Measurements from ENCODE around the gene CES3.
A peak's percentile ranks its signal among the peaks of the same experiment; 100 is the strongest.

The CES3 gene

DNA sequence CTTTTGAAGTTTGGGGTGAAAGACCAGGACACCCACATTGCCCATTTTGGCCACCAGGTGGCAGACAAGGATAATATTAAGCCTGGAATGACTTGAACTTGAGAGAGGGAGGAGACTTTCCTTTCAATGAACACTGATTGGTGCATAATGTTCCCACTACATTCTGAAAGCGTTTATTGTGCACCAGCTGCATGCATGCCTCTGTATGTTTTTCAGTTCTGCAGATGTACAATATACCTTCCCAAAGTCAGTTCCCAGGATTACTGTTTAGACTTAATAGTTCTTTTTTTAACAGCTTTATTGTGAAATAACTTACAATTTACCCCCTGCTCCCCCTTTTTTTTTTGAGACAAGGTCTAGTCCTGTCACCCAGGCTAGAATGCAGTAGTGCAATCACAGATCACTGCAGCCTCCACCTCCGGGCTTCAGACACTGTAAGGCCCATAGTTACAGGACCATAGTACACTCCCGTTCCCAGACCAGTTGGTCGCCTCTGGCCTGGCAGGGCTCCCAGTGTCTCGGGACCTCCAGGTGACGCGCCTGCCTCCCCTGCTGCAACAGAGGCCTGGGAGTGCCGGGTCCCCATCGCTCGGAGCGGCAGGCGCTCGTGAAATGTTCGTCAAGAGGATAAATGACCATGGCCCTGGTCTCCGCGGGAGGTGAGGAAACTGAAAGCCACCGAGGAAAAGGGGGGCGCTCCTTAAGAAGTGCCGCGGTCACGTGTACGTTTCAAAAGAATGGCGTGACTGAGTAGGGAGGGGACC is 13.6 kb upstream of the CES3 start:
- H3K27me3 ChIP-seq (ENCODE audit: control insufficient read depth, insufficient read depth, low read length): peaks cover 33% of the 10 kb centered on the region
- H3K9ac ChIP-seq (ENCODE audit: low read length): no peak overlapping the region
- H3K27ac ChIP-seq (ENCODE audit: low read depth, low read length): no peak overlapping the region

DNA sequence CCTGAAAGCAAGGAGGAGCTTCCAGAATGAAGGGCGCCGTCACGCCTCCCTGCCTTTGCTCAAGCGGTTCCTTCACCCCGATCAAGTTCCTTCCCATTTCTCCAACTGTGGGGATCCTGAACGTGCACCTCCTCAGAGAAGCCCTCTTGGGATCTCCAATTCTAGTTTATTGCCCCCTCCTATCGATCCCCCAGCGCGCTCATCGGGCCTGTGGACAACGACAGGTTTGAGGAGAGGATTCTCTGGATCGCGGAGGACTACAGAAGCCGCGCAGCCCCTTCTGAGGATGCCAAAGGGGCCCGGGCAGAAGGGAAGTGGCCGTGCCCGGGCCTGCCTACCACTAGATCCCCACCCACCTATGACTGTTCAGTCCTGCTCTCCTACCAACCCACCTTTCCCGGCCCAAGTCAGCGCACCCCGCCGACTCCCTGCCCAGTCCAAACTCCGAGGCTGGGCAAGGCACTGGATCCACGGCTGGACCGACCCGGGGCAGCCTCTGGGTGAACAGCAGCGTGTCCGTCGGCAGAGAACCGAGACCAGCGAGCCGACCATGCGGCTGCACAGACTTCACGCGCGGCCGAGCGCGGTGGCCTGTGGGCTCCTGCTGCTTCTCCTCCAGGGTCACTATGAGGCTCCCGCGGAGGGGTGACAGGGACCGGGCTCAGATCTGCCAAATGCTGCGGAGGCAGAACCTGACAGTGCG is 12.8 kb upstream of the CES3 start:
- Histone ChIP-seq H3K4me1 (ENCODE audit: control insufficient read depth, insufficient read depth, low read length) (no peaks in the 10 kb centered on the region), H3K36me3 (ENCODE audit: control insufficient read depth, insufficient read depth, low read length) (peaks cover 8% of the 10 kb centered on the region), H3K9me3 (ENCODE audit: control insufficient read depth, insufficient read depth, low read depth, low read length) (peaks cover 10% of the 10 kb centered on the region), H3K27me3 (ENCODE audit: control insufficient read depth, insufficient read depth, low read length) (peaks cover 33% of the 10 kb centered on the region), H3K27ac (ENCODE audit: low read depth, low read length) (no peak overlapping the region), H3K9ac (ENCODE audit: low read length) (no peak overlapping the region), H3K4me3 (ENCODE audit: low read depth, low read length) (peak overlapping the region; percentile 50)

More for the DNA sequence above, 13.6 kb upstream of the CES3 start:
- peaks cover 10% of the 10 kb centered on the region for H3K9me3 ChIP-seq (ENCODE audit: control insufficient read depth, insufficient read depth, low read depth, low read length)
- peak overlapping the region; percentile 50 for H3K4me3 ChIP-seq (ENCODE audit: low read depth, low read length)
- H3K4me1 ChIP-seq (ENCODE audit: control insufficient read depth, insufficient read depth, low read length): no peaks in the 10 kb centered on the region
- peaks cover 16% of the 10 kb centered on the region for H3K36me3 ChIP-seq (ENCODE audit: control insufficient read depth, insufficient read depth, low read length)

DNA sequence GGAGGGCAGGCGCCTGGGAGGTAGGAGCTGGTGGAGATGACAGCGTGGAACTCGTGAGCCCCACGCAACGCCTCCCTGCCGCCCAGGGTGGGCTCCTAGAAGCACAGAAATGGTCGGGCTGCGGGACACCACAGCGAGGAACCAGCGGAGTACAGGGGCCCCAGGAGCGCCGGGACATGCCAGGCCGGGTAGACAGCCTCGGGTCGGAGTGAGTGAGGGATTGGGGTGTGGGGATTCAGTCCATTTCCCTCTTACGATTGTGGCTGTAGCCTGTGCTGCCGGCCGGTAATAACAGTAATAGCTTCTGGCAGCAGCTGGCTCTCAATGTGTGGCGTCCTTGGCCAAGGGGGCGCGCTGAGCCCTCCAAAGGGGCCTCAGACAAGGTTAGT is 12.2 kb upstream of the CES3 start:
- H3K4me1 ChIP-seq (ENCODE audit: control insufficient read depth, insufficient read depth, low read length): no peaks in the 10 kb centered on the region
- peaks cover 10% of the 10 kb centered on the region for H3K9me3 ChIP-seq (ENCODE audit: control insufficient read depth, insufficient read depth, low read depth, low read length)
- H3K9ac ChIP-seq (ENCODE audit: low read length): no peak overlapping the region
- peaks cover 2% of the 10 kb centered on the region for H3K36me3 ChIP-seq (ENCODE audit: control insufficient read depth, insufficient read depth, low read length)
- H3K27me3 ChIP-seq (ENCODE audit: control insufficient read depth, insufficient read depth, low read length): peaks cover 33% of the 10 kb centered on the region
- H3K27ac ChIP-seq (ENCODE audit: low read depth, low read length): no peak overlapping the region
- peak overlapping the region; percentile 50; the same call in 1 of the 2 replicates for H3K4me3 ChIP-seq (ENCODE audit: low read depth, low read length)

DNA sequence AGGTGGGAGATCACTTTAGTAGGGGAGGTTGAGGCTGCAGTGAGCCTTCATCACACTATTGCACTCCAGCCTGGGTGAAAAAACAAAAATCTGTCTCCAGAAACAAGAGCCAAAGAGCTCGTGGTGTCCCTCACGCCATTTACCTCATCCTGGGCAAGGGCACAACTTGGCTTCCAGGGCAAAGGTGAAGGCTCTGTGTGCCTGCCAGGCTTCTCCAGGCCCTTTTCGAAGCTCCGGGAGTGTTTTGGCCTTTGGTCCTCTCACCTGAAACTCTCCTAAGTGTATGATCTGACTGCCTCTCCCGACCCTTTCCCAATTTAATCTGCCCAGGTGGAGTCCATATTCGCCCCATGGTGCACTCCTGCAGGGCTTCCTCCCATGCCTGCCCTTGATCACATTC is 11.6 kb upstream of the CES3 start:
- Histone ChIP-seq H3K27me3 (ENCODE audit: control insufficient read depth, insufficient read depth, low read length) (peaks cover 33% of the 10 kb centered on the region), H3K36me3 (ENCODE audit: control insufficient read depth, insufficient read depth, low read length) (no peaks in the 10 kb centered on the region), H3K4me3 (ENCODE audit: low read depth, low read length) (no peak overlapping the region), H3K4me1 (ENCODE audit: control insufficient read depth, insufficient read depth, low read length) (no peaks in the 10 kb centered on the region), H3K9ac (ENCODE audit: low read length) (no peak overlapping the region), H3K27ac (ENCODE audit: low read depth, low read length) (no peak overlapping the region), H3K9me3 (ENCODE audit: control insufficient read depth, insufficient read depth, low read depth, low read length) (peaks cover 10% of the 10 kb centered on the region)

DNA sequence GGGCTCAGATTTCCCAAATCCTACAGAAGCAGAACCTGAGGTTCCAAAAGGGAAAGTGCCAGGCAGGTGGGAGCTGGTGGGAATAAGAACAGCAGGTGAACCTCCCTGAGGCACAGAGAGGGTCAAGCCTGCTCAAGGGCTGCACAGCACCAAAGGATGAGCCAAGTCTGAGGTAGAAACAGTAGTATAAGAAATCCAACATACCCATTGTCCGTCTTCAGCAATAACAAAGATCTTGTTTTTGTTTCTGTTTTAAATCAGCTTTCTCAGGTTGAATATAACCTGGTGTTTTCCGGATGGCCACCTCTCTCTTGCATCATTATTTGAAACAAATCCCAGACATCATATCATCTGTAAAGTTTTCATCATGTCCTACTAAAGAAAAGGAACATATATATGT is 10.6 kb upstream of the CES3 start:
- H3K4me1 ChIP-seq (ENCODE audit: control insufficient read depth, insufficient read depth, low read length): no peaks in the 10 kb centered on the region
- H3K27ac ChIP-seq (ENCODE audit: low read depth, low read length): no peak overlapping the region
- no peak overlapping the region for H3K4me3 ChIP-seq (ENCODE audit: low read depth, low read length)
- peaks cover 33% of the 10 kb centered on the region for H3K27me3 ChIP-seq (ENCODE audit: control insufficient read depth, insufficient read depth, low read length)
- peaks cover 10% of the 10 kb centered on the region for H3K9me3 ChIP-seq (ENCODE audit: control insufficient read depth, insufficient read depth, low read depth, low read length)
- H3K9ac ChIP-seq (ENCODE audit: low read length): no peak overlapping the region
- H3K36me3 ChIP-seq (ENCODE audit: control insufficient read depth, insufficient read depth, low read length): no peaks in the 10 kb centered on the region

DNA sequence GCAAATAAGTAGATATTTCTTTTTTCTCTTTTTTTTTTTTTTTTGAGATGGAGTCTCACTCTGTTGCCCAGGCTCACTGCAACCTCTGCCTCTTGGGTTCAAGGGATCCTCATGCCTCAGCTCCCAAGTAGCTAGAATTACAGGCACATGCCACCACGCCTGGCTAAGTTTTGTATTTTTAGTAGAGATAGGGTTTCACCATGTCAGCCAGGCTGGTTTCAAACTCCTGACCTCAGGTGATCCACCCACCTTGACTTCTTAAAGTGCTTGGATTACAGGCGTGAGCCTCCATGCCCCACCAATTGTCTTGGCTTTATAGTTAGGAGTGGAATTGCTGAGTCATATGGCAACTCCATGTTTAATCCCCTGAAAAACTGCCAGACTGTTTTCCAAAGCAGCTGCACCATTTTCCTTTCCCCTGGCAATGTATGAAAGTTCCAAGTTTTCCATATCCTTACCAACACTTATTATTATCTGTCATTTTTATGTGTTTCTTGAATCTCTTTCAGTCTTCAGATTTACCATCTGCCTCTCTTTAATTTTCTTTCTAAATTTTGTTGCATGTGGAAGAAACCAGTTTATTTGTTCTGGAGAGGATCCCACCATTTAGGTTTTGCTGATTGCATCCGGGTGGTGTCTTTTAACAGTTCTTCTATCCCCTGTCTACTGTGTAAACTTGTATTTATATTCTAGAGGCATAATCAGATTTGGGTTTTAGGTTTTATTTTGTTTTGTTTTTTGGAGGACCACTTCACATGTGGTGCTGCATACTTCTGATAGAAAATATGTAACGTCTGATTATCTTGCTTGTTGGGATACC is 9.9 kb upstream of the CES3 start:
- peaks cover 33% of the 10 kb centered on the region for H3K27me3 ChIP-seq (ENCODE audit: control insufficient read depth, insufficient read depth, low read length)
- H3K9ac ChIP-seq (ENCODE audit: low read length): no peak overlapping the region
- no peaks in the 10 kb centered on the region for H3K4me1 ChIP-seq (ENCODE audit: control insufficient read depth, insufficient read depth, low read length)
- H3K9me3 ChIP-seq (ENCODE audit: control insufficient read depth, insufficient read depth, low read depth, low read length): peaks cover 10% of the 10 kb centered on the region
- no peak overlapping the region for H3K4me3 ChIP-seq (ENCODE audit: low read depth, low read length)
- no peaks in the 10 kb centered on the region for H3K36me3 ChIP-seq (ENCODE audit: control insufficient read depth, insufficient read depth, low read length)
- no peak overlapping the region for H3K27ac ChIP-seq (ENCODE audit: low read depth, low read length)

DNA sequence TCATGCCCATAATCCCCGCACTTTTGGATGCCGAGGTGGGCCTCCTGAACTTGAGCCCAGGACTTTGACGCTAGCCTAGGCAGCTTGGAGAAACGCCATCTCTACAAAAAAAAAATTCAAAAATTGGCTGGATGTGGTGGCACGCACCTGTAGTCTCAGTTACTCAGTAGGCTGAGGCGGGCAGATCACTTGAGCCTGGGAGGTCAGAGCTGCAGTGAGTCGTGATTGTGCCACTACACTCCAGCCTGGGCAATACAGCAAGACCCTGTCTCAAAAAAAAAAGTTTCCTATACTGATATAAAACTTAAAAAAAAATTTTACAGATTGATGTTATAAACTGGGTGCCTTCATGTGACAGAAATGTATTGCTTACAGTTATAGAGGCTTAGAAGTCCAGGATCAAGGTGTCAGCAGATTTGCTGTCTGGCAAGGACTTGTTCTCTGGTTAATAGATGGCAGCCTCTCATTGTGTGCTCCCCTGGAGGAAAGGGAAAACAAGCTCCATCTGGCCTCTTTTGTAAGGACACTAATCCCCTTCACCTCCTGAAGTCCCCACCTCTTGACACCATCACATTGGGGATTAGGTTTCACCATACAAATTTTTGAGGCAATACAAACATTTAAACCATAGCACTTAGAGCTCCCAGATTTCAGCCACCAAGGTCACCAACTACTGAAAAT is 8.5 kb upstream of the CES3 start:
- Histone ChIP-seq H3K4me1 (ENCODE audit: control insufficient read depth, insufficient read depth, low read length) (no peaks in the 10 kb centered on the region), H3K36me3 (ENCODE audit: control insufficient read depth, insufficient read depth, low read length) (no peaks in the 10 kb centered on the region), H3K27me3 (ENCODE audit: control insufficient read depth, insufficient read depth, low read length) (peaks cover 29% of the 10 kb centered on the region), H3K9me3 (ENCODE audit: control insufficient read depth, insufficient read depth, low read depth, low read length) (peaks cover 10% of the 10 kb centered on the region), H3K27ac (ENCODE audit: low read depth, low read length) (no peak overlapping the region), H3K9ac (ENCODE audit: low read length) (no peak overlapping the region), H3K4me3 (ENCODE audit: low read depth, low read length) (no peak overlapping the region)

DNA sequence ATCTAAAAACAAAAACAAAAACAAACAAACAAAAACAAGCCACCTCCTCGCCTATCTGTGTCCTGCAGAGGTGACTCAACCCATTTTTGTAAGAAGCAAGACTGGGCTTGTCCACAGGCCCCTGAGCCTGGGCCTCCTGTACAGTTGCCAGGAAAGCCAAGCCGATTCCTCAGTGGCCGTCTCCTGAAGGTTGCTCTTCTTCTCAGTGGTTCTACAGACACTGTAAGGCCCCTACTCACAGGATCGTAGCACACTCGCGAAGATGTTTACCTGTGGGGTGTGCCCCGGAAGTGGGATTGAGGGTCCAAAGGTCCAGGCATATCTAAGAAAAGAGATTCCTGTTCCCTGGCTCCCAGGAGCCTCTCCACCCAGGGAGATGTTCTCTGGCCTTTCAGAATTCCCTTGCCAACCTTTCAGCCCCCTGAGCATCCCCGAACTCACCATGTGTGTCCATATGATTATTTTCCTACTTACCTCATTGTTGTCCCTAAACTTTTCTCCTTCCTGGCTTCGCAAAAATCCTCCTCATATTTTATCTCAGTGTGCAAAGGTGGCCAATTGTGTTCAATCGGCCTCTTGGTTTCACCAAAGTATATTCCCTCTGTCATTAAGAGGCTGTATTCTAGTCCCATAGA is 7.5 kb upstream of the CES3 start:
- Histone ChIP-seq H3K36me3 (ENCODE audit: control insufficient read depth, insufficient read depth, low read length) (no peaks in the 10 kb centered on the region), H3K4me1 (ENCODE audit: control insufficient read depth, insufficient read depth, low read length) (no peaks in the 10 kb centered on the region), H3K27ac (ENCODE audit: low read depth, low read length) (no peak overlapping the region), H3K4me3 (ENCODE audit: low read depth, low read length) (no peak overlapping the region), H3K9ac (ENCODE audit: low read length) (no peak overlapping the region), H3K9me3 (ENCODE audit: control insufficient read depth, insufficient read depth, low read depth, low read length) (peaks cover 10% of the 10 kb centered on the region), H3K27me3 (ENCODE audit: control insufficient read depth, insufficient read depth, low read length) (peaks cover 19% of the 10 kb centered on the region)

DNA sequence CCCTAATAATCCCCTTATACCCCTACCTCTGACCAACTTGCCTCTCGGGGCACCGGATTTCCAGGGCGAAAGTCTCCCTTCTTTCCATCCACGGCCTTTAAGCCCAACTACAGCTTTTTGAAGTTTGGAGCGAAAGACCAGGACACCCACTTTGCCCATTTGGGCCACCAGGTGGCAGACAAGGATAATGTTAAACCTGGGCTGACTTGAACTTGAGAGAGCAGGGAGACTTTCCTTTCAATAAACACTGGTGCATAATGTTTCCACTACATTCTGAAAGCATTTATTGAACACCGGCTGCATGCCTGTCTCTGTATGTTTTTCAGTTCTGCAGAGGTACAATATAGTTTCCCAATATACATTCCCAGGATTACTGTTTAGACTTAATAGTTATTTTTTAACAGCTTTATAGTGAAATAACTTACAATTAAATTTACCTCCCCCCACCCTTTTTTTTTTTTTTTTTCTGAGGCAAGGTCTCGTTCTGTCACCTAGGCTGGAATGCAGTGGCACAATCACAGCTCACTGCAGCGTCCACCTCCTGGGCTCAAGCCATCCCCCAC is 6.9 kb upstream of the CES3 start:
- H3K4me1 ChIP-seq (ENCODE audit: control insufficient read depth, insufficient read depth, low read length): no peaks in the 10 kb centered on the region
- peaks cover 13% of the 10 kb centered on the region for H3K27me3 ChIP-seq (ENCODE audit: control insufficient read depth, insufficient read depth, low read length)
- peaks cover 10% of the 10 kb centered on the region for H3K9me3 ChIP-seq (ENCODE audit: control insufficient read depth, insufficient read depth, low read depth, low read length)
- no peak overlapping the region for H3K4me3 ChIP-seq (ENCODE audit: low read depth, low read length)
- H3K36me3 ChIP-seq (ENCODE audit: control insufficient read depth, insufficient read depth, low read length): no peaks in the 10 kb centered on the region
- H3K27ac ChIP-seq (ENCODE audit: low read depth, low read length): no peak overlapping the region
- no peak overlapping the region for H3K9ac ChIP-seq (ENCODE audit: low read length)

All from HUES6 (cell line).